Stimulated activated CD8-positive, alpha-beta memory T cell treated with anti-CD3 and anti-CD28 coated beads, Interleukin-4, amount 100 ng/mL, for 4 hours (primary cell): ENCODE data around the gene C17orf58.
A peak's percentile ranks its signal among the peaks of the same experiment; 100 is the strongest.
"Not testable (repeated sequence)": the region's sequence is repeated elsewhere in the genome, so short reads cannot be mapped to it uniquely, and the experiment has no call there.

Source experiments
- DNase-seq, 2 donors: peaks; one replicate each; pipeline ENCODE4 v3.0.0-alpha.2; 2020; ENCODE audit warnings: low read depth in 2 of 2, low spot score in 1 of 2

C17orf58 gene

GRCh38 chr17:67996301-67997171, at the start of gene C17orf58:
Gene C17orf58, minus strand, starts transcription at chr17:67996469. Its CDS starts 271 bp downstream, at chr17:67996198.
- DNase-seq = not testable (repeated sequence)

DNA sequence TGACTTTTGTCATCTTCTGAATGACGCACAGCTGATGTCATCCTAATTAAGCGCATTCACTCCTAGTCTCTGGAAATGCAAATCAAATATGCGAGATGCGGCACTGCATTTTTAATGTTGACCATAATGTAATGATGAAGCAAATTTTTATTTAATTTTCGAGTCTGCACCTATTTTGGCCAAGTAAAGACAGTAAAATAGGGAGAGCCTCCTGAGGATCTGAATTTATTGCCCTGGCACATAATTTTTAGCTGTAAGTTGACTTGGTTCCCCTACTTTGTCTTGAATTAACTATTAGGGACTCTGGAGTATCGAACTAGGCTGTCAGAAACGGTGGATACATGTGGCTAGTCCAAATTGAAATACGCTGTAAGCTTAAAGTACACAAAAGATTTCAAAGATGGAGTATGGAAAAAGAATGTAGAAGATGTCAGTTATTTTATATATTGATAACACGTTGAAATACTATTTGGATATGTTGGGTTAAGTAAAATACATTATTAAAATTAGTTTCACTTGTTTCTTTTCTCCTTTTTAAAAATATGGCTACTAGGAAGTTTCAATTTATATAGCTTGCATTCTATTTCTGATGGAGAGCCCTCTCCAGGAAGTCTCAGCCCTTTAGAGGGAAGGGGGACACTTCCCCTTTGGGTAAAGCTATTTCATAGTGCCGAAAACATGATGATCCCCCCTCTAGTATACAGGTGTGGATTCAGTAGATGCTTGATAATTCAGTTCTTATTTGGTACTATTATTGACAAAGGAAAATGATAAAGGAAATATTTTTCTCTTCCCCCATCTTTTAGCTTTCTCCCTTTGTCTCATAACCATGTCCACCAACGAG, 40.3 kb upstream of the C17orf58 start:
- DNase-seq = no peak

GRCh38 chr17:68035523-68036303, 39.4 kb upstream of the C17orf58 start, which contains the start of gene KPNA2:
Gene KPNA2, plus strand, starts transcription at chr17:68035735. Its CDS starts 1,398 bp downstream, at chr17:68037133.
- DNase-seq = peak; percentile 73 to 82

DNA sequence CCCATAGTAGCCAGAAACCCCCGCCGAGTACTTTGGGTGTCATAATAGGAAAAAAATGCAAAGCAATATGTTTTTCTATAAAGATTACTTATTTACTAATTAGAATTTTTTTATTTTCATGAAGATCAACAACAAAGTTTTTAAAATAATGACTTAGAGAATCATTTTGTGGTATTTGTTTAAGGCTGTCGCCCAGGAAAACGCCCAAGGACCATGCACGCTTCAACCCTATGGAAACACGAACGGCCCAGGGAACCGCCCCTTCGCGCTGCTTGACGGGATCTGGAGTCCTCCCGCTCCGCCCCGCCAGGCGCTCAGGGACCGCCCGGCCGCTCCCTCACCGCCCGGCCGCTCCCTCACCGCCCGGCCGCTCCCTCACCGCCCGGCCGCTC, 38.9 kb upstream of the C17orf58 start:
- peak; percentile 63 to 76 for DNase-seq

DNA sequence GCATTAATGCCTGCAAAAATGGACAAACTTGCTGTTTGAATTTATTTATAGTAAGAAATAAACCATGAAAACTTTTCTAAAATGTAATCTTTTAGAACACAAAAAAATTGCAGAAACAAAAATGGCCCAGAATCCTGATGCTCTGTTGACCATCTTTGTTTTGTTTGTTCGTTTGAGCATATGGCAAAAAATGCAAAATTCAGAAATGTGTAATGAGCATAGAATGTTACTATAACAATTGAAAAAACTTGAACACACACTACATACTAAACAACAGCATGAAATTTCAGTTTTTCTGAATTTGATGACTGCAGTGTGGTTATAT, 38.1 kb upstream of the C17orf58 start:
- DNase-seq = no peak

DNA sequence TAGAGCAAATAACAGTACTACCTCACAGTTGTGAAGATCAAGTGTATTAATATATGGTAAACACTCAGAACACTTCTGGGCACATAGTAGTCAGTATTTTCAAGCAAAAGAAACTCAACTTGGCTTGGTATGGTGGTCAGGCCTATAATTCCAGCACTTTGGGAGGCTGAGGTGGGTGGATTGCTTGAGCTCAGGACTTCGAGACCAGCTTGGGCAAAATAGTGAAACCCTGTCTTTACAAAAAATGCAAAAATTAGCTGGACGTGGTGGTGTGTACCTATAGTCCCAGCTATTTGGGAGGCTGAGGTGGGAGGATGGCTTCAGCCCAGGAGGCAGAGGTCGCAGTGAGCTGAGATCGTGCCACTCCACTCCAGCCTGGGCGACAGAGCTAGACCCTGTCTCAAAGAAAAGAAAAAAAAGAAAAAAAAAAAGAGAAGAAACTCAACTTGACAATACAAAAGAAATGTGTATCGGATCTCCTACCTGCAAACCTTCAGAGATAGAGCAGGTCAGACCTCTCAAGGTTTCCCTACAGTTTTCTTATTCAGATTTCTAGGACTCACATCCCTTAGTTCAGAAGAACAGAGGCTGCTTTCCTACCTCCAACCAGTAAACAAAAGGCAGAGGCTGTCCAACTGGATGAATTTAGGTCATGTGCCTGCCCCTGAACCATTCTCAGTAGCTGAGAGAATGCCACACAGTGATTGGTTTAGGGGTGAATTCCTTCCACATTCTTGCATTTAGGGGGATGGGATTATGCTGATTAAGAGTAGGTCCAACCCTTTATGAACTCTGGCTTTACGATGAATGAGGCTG, 37.6 kb upstream of the C17orf58 start:
- DNase-seq = no peak

DNA sequence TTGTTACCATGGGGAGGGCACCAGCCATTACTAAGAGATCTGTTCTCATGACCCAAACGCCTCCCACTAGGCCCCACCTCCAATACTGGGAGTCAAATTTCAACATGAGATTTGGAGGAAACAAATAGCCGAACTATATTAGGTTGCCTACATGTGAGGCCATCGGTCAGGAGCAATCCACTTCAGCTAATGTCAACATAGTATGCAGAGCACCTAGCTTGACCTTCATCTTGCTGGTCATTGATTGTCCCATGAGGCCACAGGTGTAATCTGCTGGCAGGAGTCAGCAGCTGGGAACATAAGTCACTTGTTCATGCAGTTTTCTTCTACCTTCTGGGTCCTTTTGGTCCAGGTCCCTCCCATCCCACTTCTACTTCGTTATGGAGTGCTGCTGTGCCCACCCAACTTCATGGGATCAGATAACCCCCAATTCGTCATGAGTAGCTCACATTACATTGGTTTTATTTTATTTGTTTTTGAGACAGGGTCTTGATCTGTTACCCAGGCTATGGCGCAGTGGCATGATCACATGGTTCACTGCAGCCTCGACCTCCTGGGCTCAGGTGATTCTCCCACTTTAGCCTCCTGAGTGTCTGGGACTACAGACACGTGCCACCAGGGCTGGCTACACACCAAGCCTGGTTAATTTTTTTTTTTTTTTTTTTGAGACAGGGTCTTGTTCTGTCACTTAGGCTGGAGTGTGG, 33.4 kb upstream of the C17orf58 start:
- no peak for DNase-seq

GRCh38 chr17:68022547-68022946, 26.3 kb upstream of the C17orf58 start:
- not testable (repeated sequence) for DNase-seq

DNA sequence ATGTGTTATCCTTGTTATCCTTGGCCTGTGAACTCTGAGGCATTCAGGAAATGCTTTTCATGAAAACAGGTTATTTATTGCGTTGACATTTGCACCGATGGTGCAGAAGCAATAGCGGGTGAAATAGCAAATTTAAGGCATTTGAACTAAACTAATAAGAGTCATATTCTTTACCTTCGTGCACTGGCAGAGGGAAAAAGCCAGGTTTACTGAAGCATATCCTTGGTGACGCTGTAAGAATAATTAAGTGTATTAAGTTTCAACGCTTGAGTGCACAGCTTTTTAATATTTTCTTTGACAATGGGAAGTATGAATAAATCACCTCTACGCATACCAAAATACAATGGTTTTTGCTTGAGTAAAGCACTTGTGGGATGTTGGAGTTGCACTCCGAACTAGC, 25.7 kb upstream of the C17orf58 start:
- DNase-seq = no peak

- DNase-seq = not testable (repeated sequence)
Measured at GRCh38 chr17:68020791-68021190, 24.5 kb upstream of the C17orf58 start.

- DNase-seq = no peak
Measured at GRCh38 chr17:68020409-68020756, 24.1 kb upstream of the C17orf58 start.

DNA sequence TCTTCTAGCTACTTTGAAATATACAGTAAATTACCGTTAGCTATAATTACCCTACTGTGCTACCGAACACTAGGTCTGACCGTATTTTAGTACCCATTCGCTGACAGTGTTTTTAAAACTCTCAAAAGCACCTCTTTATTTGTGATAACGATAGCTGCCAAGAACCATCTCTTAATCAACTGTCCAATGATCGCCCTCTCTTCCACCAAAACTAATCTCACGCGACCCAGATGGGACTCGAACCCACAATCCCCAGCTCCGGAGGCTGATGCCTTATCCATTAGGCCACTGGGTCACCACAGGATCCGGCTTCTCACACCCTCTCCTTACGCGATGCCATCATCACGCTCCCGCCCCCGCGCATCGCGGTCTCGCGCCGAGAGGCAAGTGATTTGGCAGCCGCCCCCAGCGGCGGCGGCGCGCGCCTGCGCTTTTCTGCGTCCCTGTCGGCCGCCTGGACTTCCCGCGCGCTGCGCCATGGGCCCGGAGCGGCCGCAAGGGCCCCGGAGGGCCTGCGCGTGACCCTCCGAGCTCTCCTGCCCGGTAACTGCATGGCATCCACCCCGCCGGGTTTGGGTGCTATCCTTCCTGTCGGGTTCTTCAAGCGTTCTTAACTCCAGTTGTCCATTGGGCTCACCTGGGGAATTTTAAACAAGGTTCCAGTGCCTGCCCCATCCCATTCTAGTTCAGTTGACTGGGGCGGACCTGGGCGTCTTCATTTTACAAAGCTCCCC, 23.6 kb upstream of the C17orf58 start:
- peak; percentile 94 to 99 for DNase-seq

DNA sequence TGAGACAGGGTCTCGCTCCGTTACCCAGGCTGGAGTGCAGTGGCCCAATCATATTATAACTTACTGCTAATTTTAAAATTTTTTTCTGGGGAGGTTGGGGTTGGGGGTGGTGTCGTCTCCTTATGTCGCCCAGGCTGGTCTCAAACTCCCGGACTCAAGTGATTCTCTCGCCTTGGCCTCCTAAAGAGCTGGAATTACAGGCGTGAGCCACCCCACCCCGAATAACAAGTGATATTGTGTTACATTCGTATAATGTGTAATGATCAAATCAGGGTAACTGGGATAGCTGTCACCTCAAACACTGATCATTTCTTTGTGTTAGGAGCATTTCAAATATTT, 23.0 kb upstream of the C17orf58 start:
- no peak for DNase-seq

DNA sequence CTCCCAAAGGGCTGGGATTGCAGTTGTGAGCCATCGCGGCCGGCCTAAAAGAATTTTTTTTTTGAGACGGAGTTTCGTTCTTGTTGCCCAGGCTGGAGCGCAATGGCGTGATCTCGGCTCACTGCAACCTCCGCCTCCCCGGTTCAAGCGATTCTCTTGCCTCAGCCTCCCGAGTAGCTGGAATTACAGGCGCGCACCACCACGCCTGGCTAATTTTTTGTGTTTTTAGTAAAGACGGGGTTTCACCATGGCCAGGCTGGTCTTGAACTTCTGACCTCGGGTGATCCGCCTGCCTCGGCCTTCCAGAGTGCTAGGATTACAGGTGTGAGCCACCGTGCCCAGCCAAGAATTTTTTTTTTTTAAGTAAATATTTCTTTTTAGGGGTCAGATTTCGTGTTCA, 22.2 kb upstream of the C17orf58 start:
- not testable (repeated sequence) for DNase-seq

DNA sequence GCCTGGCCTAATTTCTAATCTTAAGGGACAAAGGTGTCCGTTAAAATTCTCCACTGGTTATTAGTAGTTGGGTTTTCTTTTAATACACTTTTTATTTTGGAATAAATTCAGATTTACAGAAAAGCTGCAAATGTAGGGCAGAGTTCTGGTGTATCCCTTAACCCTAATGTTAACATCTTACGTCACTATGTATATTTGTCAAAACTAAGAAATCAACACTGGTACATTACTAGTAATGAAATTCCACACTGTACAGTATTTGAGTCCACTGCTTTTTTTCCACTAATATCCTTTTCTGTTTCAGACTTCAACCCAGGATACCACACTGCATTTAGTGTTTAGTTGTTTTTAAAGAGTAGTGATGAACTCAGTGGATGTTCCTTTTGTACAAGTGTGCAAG, 20.6 kb upstream of the C17orf58 start:
- no peak for DNase-seq

- DNase-seq = no peak
Measured at GRCh38 chr17:68015081-68015723, 18.9 kb upstream of the C17orf58 start.

DNA sequence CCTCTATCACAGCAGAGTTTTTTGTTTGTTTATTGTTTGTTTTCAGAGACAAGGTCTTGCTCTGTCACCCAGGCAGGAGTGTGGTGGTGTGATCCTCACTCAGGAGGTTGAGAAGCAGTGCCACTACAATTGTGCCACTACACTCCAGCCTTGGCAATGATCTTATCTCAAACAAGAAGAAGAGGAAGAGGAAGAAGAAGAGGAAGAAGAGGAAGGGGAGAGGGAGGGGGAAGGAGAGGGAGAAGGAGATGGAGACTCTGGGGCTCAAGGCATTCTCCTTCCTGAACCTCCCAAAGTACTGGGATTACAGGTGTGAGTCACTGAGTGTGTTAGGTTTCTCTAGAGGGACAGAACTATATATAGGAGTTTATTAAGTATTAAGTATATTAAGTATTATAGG, 17.1 kb upstream of the C17orf58 start:
- DNase-seq = no peak

- DNase-seq = peak in 1 of 2 donors; percentile 19
Measured at GRCh38 chr17:68011199-68011665, 15.0 kb upstream of the C17orf58 start.

DNA sequence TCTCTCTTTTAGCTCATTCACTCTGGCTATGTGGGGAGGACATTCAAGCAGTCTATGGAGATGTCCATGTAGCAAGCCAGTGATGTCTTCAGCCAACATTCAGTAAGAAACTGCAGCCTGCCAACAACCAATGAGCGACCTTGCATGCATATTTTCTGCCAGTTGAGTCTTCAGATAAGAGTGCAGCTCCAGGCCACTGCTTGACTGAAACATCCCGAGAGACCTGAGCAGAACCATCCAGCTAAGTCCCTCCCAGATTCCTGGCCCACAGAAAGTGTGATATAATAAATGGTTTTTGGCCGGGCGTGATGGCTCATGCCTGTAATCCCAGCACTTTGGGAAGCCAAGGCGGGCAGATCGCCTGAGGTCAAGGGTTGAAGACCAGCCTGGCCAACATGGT, 10.5 kb upstream of the C17orf58 start:
- no peak for DNase-seq
